NCI-H526 (cell line): Measurements from ENCODE around the gene C6orf52.
"Not testable (repeated sequence)": the region's sequence is repeated elsewhere in the genome, so short reads cannot be mapped to it uniquely, and the experiment has no call there.

Experiments used
- DNase-seq, 2 experiments: peaks; one replicate each; lab custom pipeline; 2025; lab: John Stamatoyannopoulos, UW

C6orf52 gene

GRCh38 chr6:10696655-10697054 is 2.2 kb upstream of the C6orf52 start:
- no peak for DNase-seq

GRCh38 chr6:10695086-10695657 is 756 bp upstream of the C6orf52 start:
- peak in 1 of 2 experiments; percentile 36 for DNase-seq

GRCh38 chr6:10692965-10693538 is 1.4 kb downstream of the C6orf52 start:
- DNase-seq, result no peak

- no peak for DNase-seq
Observed at GRCh38 chr6:10690651-10691445, 3.6 kb downstream of the C6orf52 start.

GRCh38 chr6:10687582-10687981 is 6.8 kb downstream of the C6orf52 start:
- no peak for DNase-seq

GRCh38 chr6:10686901-10687300 is 7.5 kb downstream of the C6orf52 start:
- no peak for DNase-seq

GRCh38 chr6:10685092-10685915 is 9.1 kb downstream of the C6orf52 start:
- DNase-seq, result no peak

- DNase-seq, result no peak
Observed at GRCh38 chr6:10684618-10685017, 9.8 kb downstream of the C6orf52 start.

- no peak for DNase-seq
Observed at GRCh38 chr6:10682355-10682988, 11.9 kb downstream of the C6orf52 start.

- no peak for DNase-seq
Observed at GRCh38 chr6:10681795-10682194, 12.6 kb downstream of the C6orf52 start.

- no peak for DNase-seq
Observed at GRCh38 chr6:10678456-10678855, 16.0 kb downstream of the C6orf52 start.

GRCh38 chr6:10676403-10676802 is 18.0 kb downstream of the C6orf52 start:
- no peak for DNase-seq

- no peak for DNase-seq
Observed at GRCh38 chr6:10668126-10668917, 26.1 kb downstream of the C6orf52 start.

- DNase-seq, result not testable (repeated sequence)
Observed at GRCh38 chr6:10665595-10665994, 28.8 kb downstream of the C6orf52 start.

- DNase-seq, result no peak
Observed at GRCh38 chr6:10662742-10663141, 31.7 kb downstream of the C6orf52 start.

GRCh38 chr6:10662207-10662606 is 32.2 kb downstream of the C6orf52 start:
- DNase-seq, result no peak

GRCh38 chr6:10660431-10661191 is 33.8 kb downstream of the C6orf52 start:
- DNase-seq, result not testable (repeated sequence)

GRCh38 chr6:10659699-10660348 is 34.6 kb downstream of the C6orf52 start:
- peak in 1 of 2 experiments; percentile 22 for DNase-seq

- DNase-seq, result peak in 1 of 2 experiments; percentile 5
Observed at GRCh38 chr6:10658910-10659698, 35.3 kb downstream of the C6orf52 start.
